MG63 (cell line): ENCODE measurements around the gene BICD1. TPM values are rescaled to one million over a fixed set of nuclear protein-coding genes. Genes with fewer than 3 reads are reported as not detected.

Experiments used
- DNase-seq: peaks from one replicate; pipeline ENCODE4 v3.0.0-alpha.2; 2020
- H3K27me3 ChIP-seq: fragments of 250-450 bp; sonication (Bioruptor Pico); 2 replicates; pipeline ENCODE4 v1.5.1; 2020; ENCODE audit warnings: mild to moderate bottlenecking, moderate library complexity
- H3K36me3 ChIP-seq: fragments of 250-450 bp; sonication (Bioruptor Pico); 2 replicates; pipeline ENCODE4 v1.5.1; 2020; ENCODE audit warnings: mild to moderate bottlenecking, moderate library complexity
- H3K4me3 ChIP-seq: fragments of 250-450 bp; sonication (Bioruptor Pico); 2 replicates; pipeline ENCODE4 v1.5.1; 2020; ENCODE audit warnings: mild to moderate bottlenecking, moderate library complexity
- H3K9me3 ChIP-seq: fragments of 250-450 bp; sonication (Bioruptor Pico); 2 replicates; pipeline ENCODE4 v1.5.1; 2020; ENCODE audit warnings: mild to moderate bottlenecking, moderate library complexity
- total RNA-seq: library from RNA; depleted of rRNA; stranded (reverse); fragments of >200 nt; shearing (Covaris generic); gene quantifications from 2 replicates; pipeline ENCODE4 v1.2.3, GENCODE V29; 2014; ENCODE audit warnings: low replicate concordance; rRNA removed

The BICD1 gene
- 8.6 and 16.9 TPM in 2 replicates for total RNA-seq

DNA sequence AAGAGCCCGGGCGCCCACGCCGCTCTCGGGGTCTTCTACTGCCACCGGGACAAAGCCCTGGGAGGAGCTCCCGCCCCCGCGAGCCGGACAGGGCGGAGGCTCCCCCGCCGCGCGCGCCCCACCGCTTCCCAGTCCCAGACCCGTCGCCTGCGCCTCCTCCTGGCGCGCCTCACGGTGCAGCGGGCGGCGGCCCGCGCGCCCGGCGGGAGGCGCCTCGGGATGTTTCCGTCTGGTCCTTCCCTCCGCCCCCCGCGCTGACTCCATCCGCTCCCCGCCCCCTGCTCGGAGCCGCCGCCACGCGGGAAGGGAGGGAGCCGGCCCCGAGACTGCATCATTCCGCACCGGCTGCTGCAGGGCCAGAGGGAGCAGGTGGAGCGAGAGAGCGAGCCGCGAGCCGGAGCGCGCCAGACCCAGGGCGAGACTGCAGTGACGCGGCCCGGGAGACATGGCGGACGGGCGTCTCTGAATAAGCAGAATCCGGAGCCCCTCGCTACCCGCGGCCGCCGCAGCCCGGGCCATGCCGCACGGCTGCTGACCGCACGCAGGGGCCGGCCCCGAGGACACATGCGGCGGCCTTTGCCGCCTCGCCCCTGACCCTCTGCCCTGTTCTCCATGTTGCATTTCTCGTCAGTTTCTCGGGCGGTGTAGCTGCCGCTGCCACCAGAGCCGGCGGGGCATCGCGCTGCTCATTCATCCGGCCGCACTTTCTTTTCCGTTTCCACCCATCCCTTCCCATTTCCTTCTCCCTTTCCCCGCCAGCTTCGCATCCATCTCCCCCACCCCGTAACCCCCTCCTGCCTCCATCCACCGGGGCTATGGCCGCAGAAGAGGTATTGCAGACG, at the start of gene BICD1:
TSS of gene BICD1 (plus strand) at position 331 of the 842 bp plus-strand sequence. CDS start at position 816, 485 bp downstream.
- Histone ChIP-seq H3K4me3 (peak within 1 kb of the TSS; percentile 75), H3K27me3 (no peaks in the 10 kb centered on the region), H3K36me3 (peaks cover 16% of the 10 kb centered on the region), H3K9me3 (no peaks in the 10 kb centered on the region)
- peak; percentile 95 for DNase-seq

DNA sequence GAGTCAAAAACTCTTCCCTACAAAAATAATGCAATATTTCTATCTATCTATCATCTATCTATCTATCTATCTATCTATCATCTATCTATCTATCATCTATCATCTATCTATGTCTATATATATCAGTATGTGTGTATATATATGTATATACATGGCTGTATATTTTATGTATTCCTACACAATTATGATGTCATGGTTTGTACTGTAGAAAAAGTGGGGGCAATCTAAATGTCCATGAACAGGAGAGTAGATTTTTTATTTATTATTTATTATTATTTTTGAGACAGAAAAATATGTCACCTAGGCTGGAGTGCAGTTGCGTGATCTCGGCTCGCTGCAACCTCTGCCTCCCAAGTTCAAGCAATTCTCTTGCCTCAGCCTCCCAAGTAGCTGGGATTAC, 45.6 kb upstream of the BICD1 start:
- no peak for DNase-seq
- Histone ChIP-seq H3K9me3 (no peaks in the 10 kb centered on the region), H3K36me3 (no peaks in the 10 kb centered on the region), H3K27me3 (no peaks in the 10 kb centered on the region), H3K4me3 (no peak overlapping the region)

DNA sequence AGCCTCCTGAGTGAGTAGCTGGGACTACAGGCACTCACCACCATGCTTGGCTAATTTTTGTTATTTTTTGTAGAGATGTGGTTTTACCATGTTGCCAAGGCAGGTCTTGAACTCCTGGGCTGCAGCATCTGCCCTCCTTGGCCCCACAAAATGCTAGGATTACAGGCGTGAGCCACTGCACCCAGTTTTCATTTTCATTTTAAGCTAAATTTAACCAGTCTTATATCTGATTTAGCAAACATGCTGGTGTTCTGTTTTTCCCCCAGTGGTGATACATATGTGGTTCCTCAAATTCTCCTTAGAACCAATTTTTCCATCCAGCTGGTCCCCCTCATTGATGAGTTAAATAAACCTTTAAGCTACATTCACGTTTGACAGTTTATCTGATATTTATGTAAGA, 43.8 kb upstream of the BICD1 start:
- Histone ChIP-seq H3K27me3 (no peaks in the 10 kb centered on the region), H3K9me3 (no peaks in the 10 kb centered on the region), H3K4me3 (no peak overlapping the region), H3K36me3 (no peaks in the 10 kb centered on the region)
- DNase-seq, result no peak

DNA sequence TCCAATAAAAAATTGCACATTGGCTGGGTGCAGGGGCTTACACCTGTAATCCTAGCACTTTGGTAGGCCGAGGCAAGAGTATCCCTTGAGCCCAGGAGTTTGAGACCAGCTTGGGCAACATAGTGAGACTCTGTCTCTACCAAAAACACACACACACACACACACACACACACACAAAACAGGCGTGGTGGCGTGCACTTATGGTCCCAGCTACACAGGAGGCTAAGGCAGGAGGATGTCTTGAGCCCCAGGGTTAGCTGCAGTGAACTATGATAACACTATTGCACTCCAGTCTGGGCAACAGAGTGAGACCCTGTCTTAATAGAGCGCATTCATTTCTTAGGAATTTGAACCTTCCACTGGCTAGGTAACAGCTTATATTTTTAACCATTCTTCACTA, 42.9 kb upstream of the BICD1 start:
- H3K36me3 ChIP-seq, result no peaks in the 10 kb centered on the region
- H3K9me3 ChIP-seq, result no peaks in the 10 kb centered on the region
- H3K4me3 ChIP-seq, result no peak overlapping the region
- H3K27me3 ChIP-seq, result no peaks in the 10 kb centered on the region
- no peak for DNase-seq

DNA sequence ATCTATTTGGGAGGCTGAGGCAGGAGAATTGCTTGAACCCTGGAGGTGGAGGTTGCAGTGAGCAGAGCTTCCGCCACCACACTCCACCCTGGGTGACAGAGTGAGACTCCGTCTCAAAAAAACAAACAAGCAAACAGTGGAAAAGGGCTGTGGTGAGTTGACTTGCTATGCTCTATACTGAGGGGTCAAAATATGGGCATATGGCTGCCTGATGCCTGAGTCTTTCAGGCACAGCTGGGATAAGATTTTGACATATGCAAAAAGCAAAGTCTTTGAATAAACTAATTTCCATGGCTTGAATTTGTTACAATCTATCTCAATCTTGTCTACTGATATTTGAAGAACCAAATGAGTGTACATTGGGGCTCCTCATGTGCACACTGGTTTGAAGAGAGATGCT, 40.4 kb upstream of the BICD1 start:
- H3K36me3 ChIP-seq, result no peaks in the 10 kb centered on the region
- no peaks in the 10 kb centered on the region for H3K9me3 ChIP-seq
- DNase-seq, result no peak
- H3K27me3 ChIP-seq, result no peaks in the 10 kb centered on the region
- H3K4me3 ChIP-seq, result no peak overlapping the region

DNA sequence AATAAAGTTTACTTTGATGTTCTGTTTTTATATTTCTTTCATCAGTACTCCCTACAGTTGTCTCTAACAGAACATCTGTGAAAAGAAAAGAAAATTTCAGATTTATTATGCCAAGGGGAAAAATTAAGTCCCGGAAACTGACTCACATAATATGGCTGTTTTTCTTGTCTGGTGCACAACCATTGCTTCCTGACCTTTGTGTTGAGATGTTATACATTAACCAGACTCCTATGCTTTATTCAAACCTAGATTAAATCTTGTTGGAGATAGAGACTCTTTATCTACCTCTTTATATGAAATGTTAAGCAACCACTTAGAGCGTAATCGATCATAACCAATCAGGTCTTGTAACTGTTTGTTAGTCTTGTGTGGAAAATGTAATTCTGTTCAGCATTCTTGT, 37.6 kb upstream of the BICD1 start:
- Histone ChIP-seq H3K9me3 (no peaks in the 10 kb centered on the region), H3K27me3 (no peaks in the 10 kb centered on the region), H3K36me3 (no peaks in the 10 kb centered on the region), H3K4me3 (no peak overlapping the region)
- no peak for DNase-seq

DNA sequence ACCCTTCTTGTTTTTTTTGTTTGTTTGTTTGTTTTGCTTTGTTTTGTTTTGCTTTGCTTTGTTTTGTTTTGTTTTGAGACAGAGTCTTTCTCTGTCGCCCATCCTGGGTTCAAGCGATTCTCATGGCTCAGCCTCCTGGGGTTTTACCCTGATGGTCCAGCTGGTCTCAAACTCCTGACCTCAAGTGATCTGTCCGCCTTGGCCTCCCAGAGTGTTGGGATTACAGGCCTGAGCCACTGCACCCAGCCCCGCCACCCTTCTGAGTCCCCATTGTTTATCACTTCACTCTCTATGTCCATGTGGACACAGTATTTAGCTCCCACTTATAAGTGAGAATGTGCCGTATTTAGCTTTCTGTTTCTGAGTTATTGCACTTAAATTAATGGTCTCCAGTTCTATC, 36.9 kb upstream of the BICD1 start:
- Histone ChIP-seq H3K27me3 (no peaks in the 10 kb centered on the region), H3K36me3 (no peaks in the 10 kb centered on the region), H3K9me3 (no peaks in the 10 kb centered on the region), H3K4me3 (no peak overlapping the region)
- no peak for DNase-seq

DNA sequence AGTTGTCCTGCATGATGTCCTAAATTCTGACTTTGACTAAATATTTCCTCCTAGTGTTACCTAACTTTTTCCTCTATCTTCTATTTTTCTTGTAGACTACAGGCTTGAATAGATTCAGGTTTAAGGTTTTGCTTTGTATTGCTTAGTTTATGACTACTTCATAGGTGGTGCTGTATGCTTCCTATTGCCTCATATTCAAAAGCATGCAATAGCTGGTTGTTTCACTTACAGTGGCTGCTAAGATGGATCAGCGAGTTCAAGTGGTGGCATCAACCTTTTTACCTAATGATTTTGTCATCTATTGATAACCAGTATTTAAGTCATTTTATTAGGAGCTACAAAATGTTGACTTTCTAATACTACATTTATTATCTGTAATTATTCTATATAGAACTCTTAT, 36.3 kb upstream of the BICD1 start:
- Histone ChIP-seq H3K36me3 (no peaks in the 10 kb centered on the region), H3K4me3 (no peak overlapping the region), H3K9me3 (no peaks in the 10 kb centered on the region), H3K27me3 (no peaks in the 10 kb centered on the region)
- no peak for DNase-seq

DNA sequence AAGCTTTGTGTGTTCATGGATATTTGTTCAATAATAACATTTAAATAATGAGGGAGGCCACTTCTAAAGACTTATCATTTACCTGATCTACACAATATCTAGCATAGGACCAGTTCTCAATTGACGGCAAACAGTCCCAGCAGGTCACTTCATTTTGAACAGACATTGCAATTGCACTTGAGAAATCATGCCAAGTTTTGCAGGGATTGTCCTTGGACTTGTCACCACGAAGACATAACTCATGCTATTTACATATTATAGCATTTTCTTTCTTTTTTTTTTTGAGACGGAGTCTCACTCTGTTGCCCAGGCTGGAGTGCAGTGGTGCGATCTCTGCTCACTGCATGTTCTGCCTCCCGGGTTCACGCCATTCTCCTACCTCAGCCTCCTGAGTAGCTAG, 34.5 kb upstream of the BICD1 start:
- DNase-seq, result no peak
- Histone ChIP-seq H3K9me3 (no peaks in the 10 kb centered on the region), H3K36me3 (no peaks in the 10 kb centered on the region), H3K27me3 (no peaks in the 10 kb centered on the region), H3K4me3 (no peak overlapping the region)

DNA sequence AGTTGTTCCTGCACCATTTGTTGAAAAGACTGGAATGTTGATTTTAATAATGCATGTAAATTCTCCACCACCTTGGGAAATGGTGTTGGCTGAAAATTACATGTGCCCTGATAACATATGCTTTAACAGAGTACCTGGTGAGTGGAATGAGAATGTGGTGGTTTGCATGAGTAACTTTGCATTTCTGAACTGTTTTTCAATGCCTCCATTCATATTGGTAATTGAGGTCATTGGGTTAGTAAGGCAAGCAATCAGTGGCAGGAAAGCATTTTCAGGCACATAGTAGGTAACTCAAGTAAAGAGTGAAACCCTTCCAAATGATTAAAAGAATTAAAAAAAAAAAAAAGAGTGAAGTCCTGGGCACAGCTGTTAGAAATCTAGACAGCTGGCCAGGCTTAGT, 32.2 kb upstream of the BICD1 start:
- no peak for DNase-seq
- Histone ChIP-seq H3K36me3 (no peaks in the 10 kb centered on the region), H3K4me3 (no peak overlapping the region), H3K27me3 (no peaks in the 10 kb centered on the region), H3K9me3 (no peaks in the 10 kb centered on the region)

DNA sequence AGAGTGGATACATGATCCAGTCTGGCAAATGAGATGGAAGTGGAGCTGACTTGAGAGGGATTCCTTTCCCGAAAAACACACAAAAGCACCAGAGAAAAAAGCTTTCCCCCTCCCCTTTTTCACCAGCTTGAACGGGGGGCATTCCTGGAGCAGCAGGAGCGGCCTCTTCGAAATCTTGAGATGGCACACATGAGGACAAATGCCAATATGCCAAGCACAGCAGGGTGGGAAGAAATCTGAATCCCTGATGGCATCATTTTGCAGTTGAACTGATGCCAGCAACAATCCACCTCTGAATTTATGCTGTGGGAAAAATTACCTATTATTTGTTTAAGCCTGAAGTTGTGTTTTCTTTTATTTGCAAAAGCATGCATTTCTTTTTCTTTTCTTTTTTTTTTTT, 29.7 kb upstream of the BICD1 start:
- no peaks in the 10 kb centered on the region for H3K27me3 ChIP-seq
- no peak overlapping the region for H3K4me3 ChIP-seq
- H3K9me3 ChIP-seq, result no peaks in the 10 kb centered on the region
- no peak for DNase-seq
- no peaks in the 10 kb centered on the region for H3K36me3 ChIP-seq

DNA sequence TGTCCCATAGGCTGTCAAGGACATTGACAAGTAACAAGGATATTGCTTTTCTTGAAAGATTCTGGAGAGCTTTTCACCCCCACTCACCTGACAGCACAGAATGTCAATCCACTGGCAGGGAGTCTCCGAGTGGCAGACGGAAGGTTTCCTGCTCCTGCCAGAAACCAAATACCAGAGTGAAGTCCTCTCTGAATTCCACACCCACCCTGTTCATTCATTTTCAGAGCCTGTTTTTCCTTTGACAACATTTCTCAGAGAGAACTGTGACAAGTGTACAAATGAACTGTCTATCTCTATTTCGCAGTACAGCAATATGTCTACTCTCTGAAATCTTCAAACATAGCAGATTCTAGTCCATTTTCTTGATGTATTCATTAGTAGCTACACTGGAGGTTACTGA, 26.2 kb upstream of the BICD1 start:
- no peaks in the 10 kb centered on the region for H3K27me3 ChIP-seq

DNA sequence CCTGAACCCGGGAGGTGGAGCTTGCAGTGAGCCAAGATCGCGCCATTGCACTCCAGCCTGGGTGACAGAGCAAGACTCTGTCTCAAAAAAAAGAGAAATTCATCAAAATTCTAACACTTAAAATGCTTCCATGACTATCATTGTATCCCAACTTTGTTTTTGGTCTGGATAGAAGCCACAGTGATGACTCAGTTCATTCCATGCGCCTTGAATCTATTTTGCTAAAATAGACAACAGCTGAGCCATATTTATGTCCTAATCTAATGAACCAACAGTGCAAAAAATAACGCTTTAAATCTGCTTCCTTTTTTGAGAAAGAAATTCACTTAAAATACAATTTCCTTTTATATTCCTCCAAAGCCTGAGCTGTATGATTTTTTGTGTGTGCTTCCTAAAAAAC, 23.2 kb upstream of the BICD1 start:
- Histone ChIP-seq H3K27me3 (no peaks in the 10 kb centered on the region), H3K4me3 (no peak overlapping the region), H3K9me3 (no peaks in the 10 kb centered on the region), H3K36me3 (no peaks in the 10 kb centered on the region)
- DNase-seq, result peak; percentile 54

More for the DNA sequence above, 26.2 kb upstream of the BICD1 start:
- Histone ChIP-seq H3K4me3 (no peak overlapping the region), H3K36me3 (no peaks in the 10 kb centered on the region), H3K9me3 (no peaks in the 10 kb centered on the region)
- DNase-seq, result no peak

DNA sequence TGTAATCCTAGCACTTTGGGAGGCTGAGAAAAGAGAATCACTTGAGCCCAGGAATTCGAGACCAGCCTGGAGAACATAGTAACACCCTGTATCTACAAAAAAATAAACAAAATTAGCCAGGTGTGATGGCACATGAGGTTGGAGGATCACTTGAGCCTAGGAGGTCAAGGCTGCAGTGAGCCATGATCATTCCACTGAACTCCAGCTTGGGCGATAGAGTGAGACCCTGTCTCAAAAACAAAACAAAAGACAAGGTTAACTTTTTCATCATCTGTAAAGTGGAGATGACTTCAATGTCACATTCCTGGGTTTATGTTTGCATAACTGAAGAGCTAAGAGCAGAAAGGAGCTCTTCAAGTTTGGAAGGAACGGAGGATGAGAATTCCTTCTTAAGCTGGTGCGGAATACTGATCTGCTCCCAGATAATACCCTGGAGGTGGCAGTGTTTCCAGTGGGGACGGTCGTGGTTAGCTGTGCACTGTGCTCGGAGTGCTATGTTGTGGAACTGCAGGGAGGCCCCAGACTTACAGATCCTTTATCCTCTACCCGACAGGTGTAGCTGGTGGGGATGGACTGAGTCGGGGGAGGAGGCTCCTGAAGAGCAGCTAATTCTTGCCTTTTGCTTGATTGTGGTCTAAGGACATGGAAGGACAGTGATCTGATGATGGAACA, 22.5 kb upstream of the BICD1 start:
- Histone ChIP-seq H3K36me3 (no peaks in the 10 kb centered on the region), H3K27me3 (no peaks in the 10 kb centered on the region), H3K4me3 (no peak overlapping the region), H3K9me3 (no peaks in the 10 kb centered on the region)
- DNase-seq, result no peak

DNA sequence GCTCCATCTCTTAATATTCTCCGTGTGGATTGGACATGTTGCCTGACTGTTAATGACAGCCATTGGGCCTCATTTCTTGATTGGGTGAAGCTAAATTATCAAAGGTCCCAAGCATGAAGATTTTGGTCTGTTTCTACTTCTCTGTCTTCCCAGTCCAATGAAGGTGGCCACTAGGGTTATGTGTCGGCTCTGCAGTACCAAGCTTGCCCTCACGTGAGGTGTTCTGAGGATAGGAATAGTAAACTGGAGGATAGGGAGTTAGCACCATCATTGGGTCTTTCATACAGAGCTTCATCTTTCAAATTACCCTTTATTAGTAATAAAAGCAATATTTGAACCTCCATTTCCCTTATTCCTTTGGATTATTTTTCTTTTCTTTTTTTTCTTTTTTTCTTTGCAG, 21.9 kb upstream of the BICD1 start:
- Histone ChIP-seq H3K9me3 (no peaks in the 10 kb centered on the region), H3K36me3 (no peaks in the 10 kb centered on the region), H3K4me3 (no peak overlapping the region), H3K27me3 (no peaks in the 10 kb centered on the region)
- no peak for DNase-seq

DNA sequence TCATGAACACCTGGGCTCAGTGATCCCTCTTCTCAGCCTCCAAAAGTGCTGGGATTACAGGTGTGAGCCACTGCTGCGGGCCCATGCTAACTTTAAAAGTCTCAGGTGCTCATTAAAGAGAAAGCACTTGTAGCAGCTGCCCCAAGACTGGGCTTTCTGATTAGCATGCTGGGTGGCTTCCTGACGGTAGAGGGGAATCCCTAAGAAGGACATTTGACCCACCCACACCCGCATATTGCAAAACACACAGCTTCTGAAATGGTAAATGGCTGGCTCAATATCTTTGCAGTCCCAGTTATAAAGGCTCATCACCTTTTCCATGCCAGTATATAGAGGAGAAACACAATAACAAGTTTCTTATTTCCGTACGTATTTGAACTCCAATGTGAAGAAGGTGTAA, 19.3 kb upstream of the BICD1 start:
- Histone ChIP-seq H3K36me3 (no peaks in the 10 kb centered on the region), H3K27me3 (no peaks in the 10 kb centered on the region), H3K9me3 (no peaks in the 10 kb centered on the region), H3K4me3 (no peak overlapping the region)
- no peak for DNase-seq

DNA sequence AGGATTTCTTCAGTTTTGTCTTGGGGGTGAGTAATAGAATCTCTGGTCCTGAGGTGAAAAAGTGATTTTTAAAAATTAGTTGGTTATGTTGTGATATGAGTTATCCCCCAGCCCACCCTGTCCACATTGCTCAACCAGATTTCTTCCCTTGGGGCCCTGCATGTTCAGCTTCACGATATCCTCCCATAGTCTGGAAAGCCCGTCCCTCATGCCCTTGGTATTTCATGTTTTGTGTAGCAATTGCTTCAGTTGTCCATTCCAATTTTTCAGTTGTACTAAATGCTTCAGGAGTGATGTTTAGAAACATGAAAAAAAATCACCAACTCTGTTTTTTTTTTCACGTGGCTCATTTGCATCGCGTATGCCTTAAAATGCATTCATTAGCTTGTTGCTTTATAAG, 17.5 kb upstream of the BICD1 start:
- Histone ChIP-seq H3K36me3 (no peaks in the 10 kb centered on the region), H3K9me3 (no peaks in the 10 kb centered on the region), H3K4me3 (no peak overlapping the region), H3K27me3 (no peaks in the 10 kb centered on the region)
- DNase-seq, result no peak

DNA sequence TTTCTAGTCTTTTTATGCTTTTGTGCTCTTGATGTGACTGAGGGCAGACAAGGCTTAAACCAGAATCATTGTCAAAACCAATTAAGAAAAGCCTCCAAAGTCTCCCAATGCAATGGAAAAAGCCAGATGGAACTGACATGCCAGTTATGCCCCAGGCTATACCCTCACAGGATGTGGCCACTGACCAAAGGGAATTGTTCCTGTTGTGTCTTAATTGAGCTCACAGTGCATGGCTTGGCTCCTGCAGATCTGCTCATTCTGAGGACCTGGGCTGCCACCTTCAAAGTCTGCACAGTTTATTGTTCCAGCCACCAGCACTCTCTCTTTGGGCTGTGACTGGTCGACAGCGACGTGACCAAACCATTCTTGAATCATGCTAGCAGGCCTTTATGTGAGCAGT, 17.1 kb upstream of the BICD1 start:
- no peak overlapping the region for H3K4me3 ChIP-seq
- no peaks in the 10 kb centered on the region for H3K27me3 ChIP-seq
- H3K36me3 ChIP-seq, result no peaks in the 10 kb centered on the region
- DNase-seq, result no peak
- no peaks in the 10 kb centered on the region for H3K9me3 ChIP-seq
